ENCODE measurements around the gene NBPF3.

DNA sequence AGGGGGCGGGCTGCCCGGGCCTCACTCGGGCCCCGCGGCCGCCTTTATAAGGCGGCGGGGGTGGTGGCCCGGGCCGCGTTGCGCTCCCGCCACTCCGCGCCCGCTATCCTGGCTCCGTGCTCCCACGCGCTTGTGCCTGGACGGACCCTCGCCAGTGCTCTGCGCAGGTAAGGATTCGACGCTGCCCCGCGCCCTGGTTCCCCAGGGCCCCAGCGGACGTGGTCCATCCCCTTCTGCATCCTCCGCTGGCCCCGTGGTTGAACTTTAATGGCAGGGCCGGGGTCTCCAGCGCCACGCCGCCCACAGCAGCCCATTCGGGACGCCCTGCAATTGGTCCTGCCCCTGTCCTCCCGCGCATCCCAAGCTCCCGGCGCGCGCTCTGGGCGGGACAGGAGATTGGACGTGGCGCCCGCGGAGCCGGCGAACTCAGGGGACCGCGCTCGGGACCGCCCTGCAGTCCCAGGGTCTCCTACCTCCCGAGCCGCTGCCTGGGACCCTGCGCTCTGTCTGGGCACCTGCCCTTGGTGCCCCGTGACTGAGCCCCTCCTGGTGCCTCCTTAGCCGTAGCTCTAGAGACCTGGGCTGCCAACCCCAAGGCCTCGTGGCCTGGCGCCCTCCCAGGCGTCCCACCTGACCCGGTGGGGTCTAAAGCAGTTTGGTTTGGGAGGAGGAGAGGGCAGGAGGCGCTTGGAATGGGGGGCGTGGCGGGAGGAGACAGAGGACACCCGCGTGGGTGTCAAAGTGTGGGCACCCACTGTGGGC, 69.6 kb downstream of the NBPF3 start, which contains the start of gene ALPL:
- TF ChIP-seq, protein P1, sequence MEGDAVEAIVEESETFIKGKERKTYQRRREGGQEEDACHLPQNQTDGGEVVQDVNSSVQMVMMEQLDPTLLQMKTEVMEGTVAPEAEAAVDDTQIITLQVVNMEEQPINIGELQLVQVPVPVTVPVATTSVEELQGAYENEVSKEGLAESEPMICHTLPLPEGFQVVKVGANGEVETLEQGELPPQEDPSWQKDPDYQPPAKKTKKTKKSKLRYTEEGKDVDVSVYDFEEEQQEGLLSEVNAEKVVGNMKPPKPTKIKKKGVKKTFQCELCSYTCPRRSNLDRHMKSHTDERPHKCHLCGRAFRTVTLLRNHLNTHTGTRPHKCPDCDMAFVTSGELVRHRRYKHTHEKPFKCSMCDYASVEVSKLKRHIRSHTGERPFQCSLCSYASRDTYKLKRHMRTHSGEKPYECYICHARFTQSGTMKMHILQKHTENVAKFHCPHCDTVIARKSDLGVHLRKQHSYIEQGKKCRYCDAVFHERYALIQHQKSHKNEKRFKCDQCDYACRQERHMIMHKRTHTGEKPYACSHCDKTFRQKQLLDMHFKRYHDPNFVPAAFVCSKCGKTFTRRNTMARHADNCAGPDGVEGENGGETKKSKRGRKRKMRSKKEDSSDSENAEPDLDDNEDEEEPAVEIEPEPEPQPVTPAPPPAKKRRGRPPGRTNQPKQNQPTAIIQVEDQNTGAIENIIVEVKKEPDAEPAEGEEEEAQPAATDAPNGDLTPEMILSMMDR (conservative IDR thresholded peaks at IDR 0.05; ENCODE audit: low read length) = no peak
- no peak for TF ChIP-seq EZH2phosphoT487 (IDR thresholded peaks at IDR 0.05; ENCODE audit: borderline replicate concordance, low read depth, low read length)

Measured in OCI-LY7 (cell line).